IPS DF 19.7 (cell line): ENCODE data around the gene THSD7B.
"Not testable (repeated sequence)": the region's sequence is repeated elsewhere in the genome, so short reads cannot be mapped to it uniquely, and the experiment has no call there.

ENCODE experiments used
- DNase-seq: peaks from one replicate; pipeline ENCODE4 v3.0.0-alpha.2; 2013; ENCODE audit warnings: low read depth, low spot score

THSD7B gene

DNA sequence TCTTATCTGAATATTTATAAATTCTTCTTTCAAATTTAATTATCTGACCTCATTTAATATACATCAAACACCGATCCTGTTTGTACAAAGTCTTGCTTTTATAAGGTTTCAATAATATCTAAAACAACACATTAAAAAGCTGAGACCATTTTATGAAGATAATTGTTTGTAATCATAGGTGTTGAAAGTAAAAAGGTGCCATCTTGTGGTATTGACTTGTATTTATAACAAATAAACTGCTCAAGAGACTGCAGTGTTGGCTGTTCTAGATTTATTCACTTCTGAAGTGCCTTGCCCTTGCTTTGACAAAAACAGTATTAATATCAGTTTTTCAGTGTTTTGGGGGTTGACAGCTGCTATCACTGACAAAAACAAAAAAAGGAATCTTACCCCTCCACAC, 912.1 kb downstream of the THSD7B start:
- no peak for DNase-seq

DNA sequence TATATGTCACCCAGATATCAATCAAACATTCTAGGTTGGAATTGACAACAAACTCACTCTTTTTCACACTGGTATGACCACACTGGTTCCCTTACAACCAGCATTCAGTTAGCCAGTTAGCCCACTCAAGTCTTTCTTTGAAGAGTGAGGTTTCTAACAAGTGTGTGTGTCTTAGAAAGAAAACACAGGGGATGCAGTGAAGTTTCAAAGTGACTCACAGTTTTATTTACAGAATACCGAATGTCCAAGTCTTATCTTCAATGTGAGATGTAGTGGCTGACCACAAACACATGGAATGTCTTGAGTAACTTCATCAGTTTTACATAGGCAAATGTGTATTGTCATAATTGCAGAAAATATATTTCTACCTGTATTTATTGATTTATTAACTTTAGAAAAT, 924.2 kb downstream of the THSD7B start:
- DNase-seq, result no peak

DNA sequence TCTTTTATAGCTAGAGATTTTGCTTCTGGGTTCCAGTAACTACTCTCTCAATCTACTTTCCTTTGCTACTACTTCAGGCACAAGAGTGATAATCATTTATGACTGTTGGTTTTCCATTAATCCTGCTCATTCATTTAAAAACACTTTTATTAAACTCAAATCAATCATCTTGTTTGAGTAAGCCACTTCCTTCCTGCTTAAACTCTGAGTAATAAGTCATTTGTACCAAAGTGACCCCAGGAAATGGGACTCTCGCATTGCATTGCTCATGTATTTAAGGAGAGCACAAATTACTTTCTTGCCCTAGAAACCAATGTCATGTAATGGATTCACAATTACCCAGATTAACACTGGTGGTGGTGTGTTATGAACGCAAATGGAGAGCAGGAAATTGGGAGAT, 928.2 kb downstream of the THSD7B start:
- DNase-seq, result no peak

DNA sequence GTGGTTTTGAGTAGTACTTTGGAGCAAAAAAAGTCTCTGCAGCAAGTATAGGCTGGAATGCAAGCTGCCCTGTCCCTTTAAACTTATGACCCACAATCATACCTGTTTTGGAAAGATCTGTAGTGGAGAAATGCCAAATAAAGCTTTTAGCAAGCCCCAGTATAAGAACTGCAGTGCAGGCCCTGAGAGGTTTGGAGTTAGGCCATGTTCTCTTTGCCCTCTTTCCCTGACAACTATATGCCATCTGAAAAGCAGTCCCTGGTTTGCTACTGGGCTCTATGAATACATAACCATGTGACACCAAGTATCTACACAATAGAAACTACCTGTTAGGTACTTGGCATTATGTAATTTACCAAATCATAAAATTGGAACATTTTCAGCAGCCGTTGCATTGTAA, 931.6 kb downstream of the THSD7B start:
- no peak for DNase-seq

DNA sequence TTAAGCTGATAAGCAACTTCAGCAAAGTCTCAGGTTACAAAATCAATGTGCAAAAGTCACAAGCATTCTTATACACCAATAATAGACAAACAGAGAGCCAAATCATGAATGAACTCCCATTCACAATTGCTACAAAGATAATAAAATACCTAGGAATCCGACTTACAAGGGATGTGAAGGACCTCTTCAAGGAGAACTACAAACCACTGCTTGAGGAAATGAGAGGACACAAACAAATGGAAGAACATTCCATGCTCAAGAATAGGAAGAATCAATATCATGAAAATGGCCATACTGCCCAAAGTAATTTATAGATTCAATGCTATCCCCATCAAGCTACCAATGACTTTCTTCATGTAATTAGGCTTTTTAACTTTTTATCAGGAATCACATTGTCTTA, 934.9 kb downstream of the THSD7B start:
- not testable (repeated sequence) for DNase-seq

DNA sequence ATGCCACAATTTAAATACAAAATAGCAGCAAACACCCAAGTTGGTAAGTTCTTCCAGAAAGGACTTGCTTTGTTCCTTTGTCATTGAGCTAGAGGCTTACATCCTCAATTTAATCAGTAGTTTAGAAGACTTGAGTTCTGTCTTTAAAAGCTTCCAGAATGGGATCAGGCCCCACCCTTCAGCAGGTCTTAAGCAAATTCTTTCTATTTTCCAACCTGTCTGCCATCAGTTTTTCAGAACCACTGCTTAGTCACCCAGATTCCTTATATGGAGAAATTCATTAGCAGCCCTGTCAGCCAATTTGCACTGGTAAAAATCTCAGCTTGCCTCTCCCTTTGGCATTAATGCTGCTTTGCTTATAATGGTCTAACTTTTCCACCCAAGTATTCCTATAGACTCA, 935.3 kb downstream of the THSD7B start:
- no peak for DNase-seq

DNA sequence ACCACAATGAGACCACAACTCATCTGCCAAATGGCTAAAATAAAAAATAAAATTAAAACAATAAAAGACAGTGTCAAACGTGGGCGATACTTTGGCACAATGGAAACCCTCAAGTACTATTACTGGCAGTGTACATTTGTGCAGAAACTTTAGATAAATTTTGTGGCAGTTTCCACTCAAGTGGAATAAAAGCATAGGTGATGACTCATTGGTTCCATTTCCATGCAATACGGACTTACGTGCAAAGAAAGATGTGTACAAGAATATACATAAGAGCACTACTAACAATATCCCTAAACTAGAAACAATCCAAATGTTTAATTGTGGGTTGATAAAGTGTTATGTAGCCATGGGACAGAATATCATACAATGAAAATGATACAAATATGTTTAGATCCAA, 940.0 kb downstream of the THSD7B start:
- DNase-seq, result no peak

DNA sequence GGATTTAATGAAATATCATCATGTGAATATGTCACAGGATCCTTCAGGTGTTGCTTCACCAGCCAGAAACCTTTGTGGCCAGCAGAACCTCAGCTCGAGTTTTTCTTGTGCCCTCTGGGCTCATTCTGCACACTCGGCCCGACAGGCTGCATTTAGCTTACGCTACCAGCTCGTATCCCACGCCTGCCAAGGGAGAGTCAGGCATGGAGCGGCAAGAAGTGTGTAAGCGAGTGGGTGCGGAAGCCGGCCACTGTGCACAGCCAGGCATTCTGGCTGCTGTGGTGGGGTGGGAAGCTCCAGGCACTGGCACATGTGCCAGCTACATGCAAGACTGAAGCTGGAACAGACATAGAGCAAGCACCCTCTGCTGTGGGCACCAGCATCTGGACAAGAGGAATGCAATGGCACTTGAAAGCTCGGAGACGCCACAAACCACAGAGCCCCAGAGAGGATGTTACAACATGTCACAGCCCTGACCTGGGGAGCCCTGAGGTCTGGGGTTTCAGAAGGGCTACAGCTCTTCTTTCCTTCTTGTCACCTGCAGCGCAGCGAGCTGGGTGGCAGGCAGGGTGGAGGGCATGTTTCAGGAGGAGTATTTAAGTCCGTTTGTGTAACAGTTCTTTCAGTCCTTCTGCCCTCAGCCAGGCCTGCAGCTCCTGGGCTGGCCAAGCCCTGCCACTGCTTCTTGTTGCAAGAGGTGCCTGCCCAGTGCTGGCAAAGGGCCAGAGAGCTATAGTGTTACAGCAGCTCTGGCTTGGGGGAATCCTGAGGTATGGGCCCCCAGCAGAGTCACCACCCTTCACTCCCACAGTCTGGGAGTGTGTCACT, 941.7 kb downstream of the THSD7B start:
- no peak for DNase-seq

DNA sequence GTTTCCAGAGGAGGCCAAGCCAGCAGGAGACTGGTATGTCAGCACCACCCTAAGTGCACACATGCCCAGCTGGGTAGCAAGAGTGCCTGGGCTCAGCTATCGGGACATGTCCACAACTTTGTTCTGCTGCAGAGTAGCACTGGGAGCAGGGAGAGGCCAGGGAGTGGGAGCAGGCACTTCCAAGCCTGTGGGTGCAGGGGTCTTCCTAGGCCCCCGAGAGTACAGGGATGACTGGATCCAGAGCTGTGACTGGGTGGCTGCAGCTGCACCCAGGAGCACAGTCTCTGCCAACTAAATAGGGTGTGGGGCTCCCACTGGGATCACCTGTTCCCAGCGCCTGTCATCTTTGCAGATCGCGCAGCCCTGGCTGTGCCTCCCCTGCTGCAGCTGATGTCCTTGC, 943.0 kb downstream of the THSD7B start:
- DNase-seq, result no peak

DNA sequence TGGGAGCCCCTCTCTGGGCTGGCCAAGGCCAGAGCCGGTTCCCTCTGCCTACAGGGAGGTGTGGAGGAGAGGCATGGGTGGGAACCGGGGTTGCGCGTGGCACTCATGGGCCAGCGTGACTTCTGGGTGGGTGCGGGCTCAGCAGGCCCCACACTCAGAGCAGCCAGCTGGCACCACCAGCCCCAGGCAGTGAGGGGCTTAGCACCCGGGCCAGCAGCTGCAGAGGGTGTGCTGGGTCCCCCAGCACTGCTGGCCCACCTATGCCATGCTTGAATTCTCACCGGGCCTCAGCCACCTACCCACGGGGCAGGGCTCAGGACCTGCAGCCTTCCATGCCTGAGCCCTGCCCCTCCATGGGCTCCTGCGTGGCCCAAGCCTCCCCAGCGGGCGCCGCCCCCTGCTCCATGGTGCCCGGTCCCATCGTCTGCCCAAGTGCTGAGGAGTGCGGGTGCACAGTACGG, 950.4 kb downstream of the THSD7B start:
- DNase-seq, result no peak

DNA sequence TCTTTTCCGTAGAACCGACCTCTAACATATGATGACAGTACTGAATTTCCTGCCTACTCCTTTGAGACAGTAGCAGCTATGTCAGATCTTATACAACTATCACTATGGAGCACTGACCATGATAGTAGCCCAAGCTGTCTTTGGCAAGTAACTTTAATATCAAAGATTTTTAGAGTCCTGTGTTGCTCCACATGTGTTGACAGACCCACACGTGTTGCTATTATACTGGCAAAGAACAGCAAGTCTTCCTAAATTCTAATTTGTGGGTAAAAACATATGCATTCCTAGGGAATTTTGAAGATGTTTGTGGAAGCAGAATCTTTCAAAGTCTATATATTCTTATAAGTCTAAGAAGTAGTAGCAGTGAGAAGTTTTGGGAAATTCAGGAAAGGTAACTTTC, 953.4 kb downstream of the THSD7B start:
- no peak for DNase-seq

DNA sequence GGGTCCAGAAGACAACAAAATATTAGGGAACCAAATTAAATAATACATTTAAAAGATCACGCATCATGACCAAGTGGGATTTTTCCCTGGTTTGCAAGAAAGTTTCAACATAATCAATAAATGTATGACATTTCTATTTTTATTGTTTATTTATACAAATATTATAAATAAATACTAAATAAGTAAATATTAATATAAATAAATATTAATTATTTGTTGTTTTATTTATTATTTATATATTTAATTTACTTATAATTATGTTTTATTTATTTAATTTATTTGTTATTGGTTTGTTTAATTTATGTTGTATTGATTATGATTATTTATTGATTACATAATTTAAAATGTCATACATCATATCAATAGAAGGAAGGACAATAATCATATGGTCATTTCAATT, 956.4 kb downstream of the THSD7B start:
- no peak for DNase-seq

DNA sequence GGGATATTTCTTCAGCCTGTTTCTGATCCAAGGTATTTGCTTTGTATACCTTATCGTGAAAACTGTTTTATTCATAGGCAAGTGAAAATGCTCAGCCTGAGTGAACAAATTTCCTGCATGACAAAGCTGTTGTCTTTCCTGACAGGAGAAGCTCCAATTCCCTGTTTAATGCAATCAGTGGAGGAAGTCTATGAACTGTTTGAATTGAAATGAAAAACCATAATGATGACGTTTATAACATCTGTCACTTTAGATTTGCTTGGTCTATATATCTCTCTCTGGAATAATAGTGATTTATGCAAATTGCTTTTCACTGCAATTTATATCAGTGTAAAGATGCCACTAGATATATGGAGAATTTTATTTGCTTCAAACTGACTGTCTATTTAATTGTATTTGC, 959.6 kb downstream of the THSD7B start:
- no peak for DNase-seq
